GM12878 (cell line): ENCODE results near the gene CDC42SE2. TPM values are rescaled to one million over a fixed set of nuclear protein-coding genes. Genes with fewer than 3 reads are reported as not detected.

ENCODE experiments used
- ATAC-seq: fragments of 200-7000 bp; cut with Tn5 transposase; 3 replicates; pipeline ENCODE4 v1.9.1; 2020; ENCODE audit warnings: mild to moderate bottlenecking, moderate library complexity
- BruUV-seq: library from RNA; stranded (reverse); fragments of 400-500 nt; replicated peaks from 2 replicates; lab custom pipeline; 2021; lab: Mats Ljungman, UMichigan
- CTCF ChIA-PET: fragments of 300-600 bp; sonication (Branson Sonifier 250); formaldehyde crosslinking; extraction: SDS; loops from one replicate; lab custom pipeline; 2021; ENCODE audit warnings: inconsistent platforms; lab: Yijun Ruan, JAX
- POLR2A ChIA-PET: fragments of 350-600 bp; formaldehyde crosslinking; extraction: SDS; loops from one replicate; lab custom pipeline; 2021; ENCODE audit warnings: inconsistent platforms; lab: Charles Lee
- RAD21 ChIA-PET: fragments of 300-600 bp; sonication (Branson Sonifier 250); formaldehyde crosslinking; loops from one replicate; lab custom pipeline; 2023; ENCODE audit warnings: antibody characterized with exemption; ENCODE audit not compliant: unreplicated experiment; lab: Charles Lee
- SMC1A ChIA-PET: fragments of 300-600 bp; sonication (Branson Sonifier 250); formaldehyde crosslinking; loops from one replicate; lab custom pipeline; 2023; ENCODE audit not compliant: unreplicated experiment, uncharacterized antibody; lab: Charles Lee
- DNase-seq: peaks from one replicate; pipeline ENCODE4 v3.0.0-alpha.2; 2011; ENCODE audit warnings: low read depth, low spot score
- FAIRE-seq: peaks from 3 replicates; lab custom pipeline; 2011; peaks lifted over from hg19 to GRCh38; lab: Jason Lieb, UNC
- H2AFZ ChIP-seq: 2 replicates; pipeline ENCODE4 v1.6.0; 2011; ENCODE audit warnings: low read depth, low read length, control low read depth; ENCODE audit not compliant: control insufficient read depth
- H3K27ac ChIP-seq: 2 replicates; pipeline ENCODE4 v1.5.1; 2011; ENCODE audit warnings: control low read depth; ENCODE audit not compliant: control insufficient read depth, insufficient read depth
- H3K27me3 ChIP-seq, 2 experiments: replicated peaks in 1 of 2; 2 replicates each; pipeline versions ENCODE4 v1.6.0 to v1.6.1; 2011; ENCODE audit warnings: low read length in 1 of 2; ENCODE audit not compliant: control insufficient read depth in 2 of 2, insufficient read depth in 2 of 2
- H3K36me3 ChIP-seq, 2 experiments: 2 replicates each; pipeline ENCODE4 v1.5.1; 2011; ENCODE audit warnings: low read length in 1 of 2; ENCODE audit not compliant: control insufficient read depth in 2 of 2, insufficient read depth in 2 of 2
- H3K4me1 ChIP-seq: 2 replicates; pipeline ENCODE4 v1.6.1; 2011; ENCODE audit warnings: mild to moderate bottlenecking, low read length, moderate library complexity, mixed read lengths; ENCODE audit not compliant: control insufficient read depth, insufficient read depth
- H3K4me2 ChIP-seq: 2 replicates; pipeline ENCODE4 v1.6.0; 2011; ENCODE audit warnings: control low read depth; ENCODE audit not compliant: control insufficient read depth, insufficient read depth
- H3K4me3 ChIP-seq: fragments of 200-600 bp; sonication (generic); 2 replicates; pipeline ENCODE4 v1.5.1; 2016
- H3K79me2 ChIP-seq: 2 replicates; pipeline ENCODE4 v1.6.0; 2011; ENCODE audit warnings: low read length; ENCODE audit not compliant: control insufficient read depth, insufficient read depth
- H3K9ac ChIP-seq: 2 replicates; pipeline ENCODE4 v1.8.0; 2011; ENCODE audit warnings: low read length, control low read depth, mixed read lengths; ENCODE audit not compliant: control insufficient read depth, insufficient read depth
- H3K9me3 ChIP-seq: replicated peaks from 3 replicates; pipeline ENCODE4 v1.5.1; 2011; ENCODE audit warnings: mild to moderate bottlenecking, low read length; ENCODE audit not compliant: control insufficient read depth, insufficient read depth
- H4K20me1 ChIP-seq: 2 replicates; pipeline ENCODE4 v1.6.0; 2011; ENCODE audit not compliant: control insufficient read depth, insufficient read depth
- EP300 ChIP-seq, 2 experiments: fragments of 150-350 bp in 1 of 2; IDR thresholded peaks; 2 replicates each; pipeline ENCODE4 v1.6.1; 2011 to 2012; ENCODE audit warnings: low read depth in 2 of 2, low read length in 2 of 2, borderline replicate concordance in 1 of 2, improper control_type of control experiment in 1 of 2, inconsistent platforms in 1 of 2; ENCODE audit not compliant: control insufficient read depth in 1 of 2
- HDAC6 ChIP-seq: fragments of 200-600 bp; sonication (generic); IDR thresholded peaks from one replicate; pipeline ENCODE4 v1.8.0; 2017; ENCODE audit warnings: antibody characterized with exemption; ENCODE audit not compliant: unreplicated experiment
- KLF5 ChIP-seq: fragments of 450-650 bp; IDR thresholded peaks from 2 replicates; pipeline ENCODE4 v1.6.1; 2014; ENCODE audit warnings: mild to moderate bottlenecking; ENCODE audit not compliant: partially characterized antibody
- MTA2 ChIP-seq: fragments of 450-650 bp; IDR thresholded peaks from 2 replicates; pipeline ENCODE4 v1.6.1; 2016; ENCODE audit warnings: low read depth, mild to moderate bottlenecking, moderate library complexity
- NR2C2 ChIP-seq: IDR thresholded peaks from 2 replicates; pipeline ENCODE4 v1.6.1; 2011; ENCODE audit warnings: borderline replicate concordance, low read depth; ENCODE audit not compliant: control insufficient read depth, insufficient read length
- POLR2A ChIP-seq: IDR thresholded peaks from 2 replicates; pipeline ENCODE4 v1.6.1; 2011; ENCODE audit warnings: low read depth, mild to moderate bottlenecking, low read length
- POLR2AphosphoS5 ChIP-seq: IDR thresholded peaks from 2 replicates; pipeline ENCODE4 v1.6.1; 2011; ENCODE audit warnings: mild to moderate bottlenecking, low read length, inconsistent platforms
- SP1 ChIP-seq: IDR thresholded peaks from one replicate; pipeline ENCODE4 v1.6.1; 2011; ENCODE audit warnings: low read depth, low read length
- WRNIP1 ChIP-seq: IDR thresholded peaks from 2 replicates; pipeline ENCODE4 v1.6.1; 2011; ENCODE audit warnings: low read depth, low read length, improper control_type of control experiment, borderline replicate concordance
- WGBS: methylation state at CpG from one replicate; pipeline ENCODE4 v1.1.6; 2016; ENCODE audit warnings: low lambda C conversion rate; ENCODE audit not compliant: insufficient replicate concordance, insufficient coverage; ENCODE audit errors: missing lambda C conversion rate; 5-methylcytosine and 5-hydroxymethylcytosine counted together
- in situ Hi-C: fragments of 300-500 bp; cut with MboI; formaldehyde crosslinking; loops from 9 replicates; pipeline ENCODE4 v1.14.3; 2018; ENCODE audit warnings: mixed read lengths
- intact Hi-C: fragments of 100-400 bp; cut with micrococcal nuclease; formaldehyde crosslinking; loops from one replicate; pipeline ENCODE4 v1.14.2; 2022; ENCODE audit not compliant: unreplicated experiment
- polyA plus RNA-seq, 11 experiments: library from polyadenylated mRNA; depleted of rRNA in 4 of 11; unstranded in 6 of 11; stranded (reverse) in 5 of 11; fragments of >200 nt; fragmentation: Nextera tagmentation in 4 of 11; fragmentation: Illumina TruSeq in 1 of 11; extraction: Ambion mirVana in 4 of 11; extraction: Trizol in 1 of 11; gene quantifications; 1 replicate in 1 of 11; 2 replicates in 10 of 11; pipeline versions ENCODE4 v1.2.1 to v1.2.3, GENCODE V29; 2011 to 2016; ENCODE audit warnings: inconsistent platforms in 2 of 11, missing spikeins in 2 of 11, low read depth in 1 of 11
- total RNA-seq, 4 experiments: library from RNA; depleted of rRNA in 3 of 4; stranded (reverse); fragments of >200 nt in 3 of 4; fragmentation: Illumina TruSeq in 1 of 4; extraction: Trizol in 1 of 4; gene quantifications; 2 replicates each; pipeline versions ENCODE4 v1.2.1 to v1.2.3, GENCODE V29; 2013 to 2021
- TF ChIP-seq, protein P1 (sequence below): fragments of 450-650 bp; formaldehyde crosslinking; IDR thresholded peaks from 2 replicates; pipeline ENCODE4 v1.4.0; 2020; ENCODE audit warnings: mild to moderate bottlenecking, moderate library complexity
- TF ChIP-seq, protein P2 (sequence below): fragments of 450-650 bp; IDR thresholded peaks from 2 replicates; pipeline ENCODE4 v1.6.1; 2017; ENCODE audit warnings: mild to moderate bottlenecking, moderate library complexity

Gene CDC42SE2
- total and polyA plus RNA-seq, 10 of the 15 experiments (the other 5 are each of a cell fraction or from before 2014, with no cell fraction given) = 57.0 to 148 (median 80.3) TPM

- 94% methylated on average over 7 of the region's 7 CpGs for WGBS
- no TSS peak for BruUV-seq
- SMC1A ChIA-PET = interaction anchor here (0.7 to 1.4 kb wide), 5 partner anchors 24 to 547 kb away, joined by 3 to 5 read pairs (median 4); no protein-coding TSS in a partner anchor
- no peaks in the 10 kb centered on the region for H4K20me1 ChIP-seq
- no peak overlapping the region for H3K27ac ChIP-seq
- H3K79me2 ChIP-seq = no peaks in the 10 kb centered on the region
- in situ Hi-C loops (loop anchor here (10.0 to 25.0 kb wide), 2 partner anchors 554 to 1307 kb away; no protein-coding TSS in a partner anchor), intact Hi-C loops (loop anchor here (5.0 kb wide), 1 partner anchor 1312 kb away; no protein-coding TSS in a partner anchor)
- no peaks in the 10 kb centered on the region for H3K9me3 ChIP-seq
- POLR2A ChIA-PET = interaction anchor here (1.1 kb wide), 1 partner anchor 155 kb away, joined by 4 read pairs; the partner anchor contains the start of gene CDC42SE2
- peaks cover 0 to 4% of the 10 kb centered on the region in 2 experiments; a peak in 2 of 4 replicates for H3K36me3 ChIP-seq
- no peak overlapping the region for H3K4me3 ChIP-seq
- no peak overlapping the region for H3K4me2 ChIP-seq
- no peak overlapping the region for H2AFZ ChIP-seq
- no peaks in the 10 kb centered on the region for H3K27me3 ChIP-seq
- RAD21 ChIA-PET = interaction anchor here (0.5 to 1.8 kb wide), 6 partner anchors 14 to 1226 kb away, joined by 3 to 5 read pairs (median 4); partner anchors contain the start of gene CDC42SE2
- ATAC-seq = no peak
- no peak for FAIRE-seq
- CTCF ChIA-PET = interaction anchor here (0.8 to 2.1 kb wide), 11 partner anchors 19 to 589 kb away, joined by 3 to 6 read pairs (median 5); no protein-coding TSS in a partner anchor
- H3K4me1 ChIP-seq = peaks cover 17% of the 10 kb centered on the region
- TF ChIP-seq KLF5 (no peak), EP300 (IDR thresholded peaks at IDR 0.05; ENCODE audit: borderline replicate concordance in 1 of 2, control insufficient read depth in 1 of 2, low read depth in 2 of 2, low read length in 2 of 2) (no peak), WRNIP1 (no peak), SP1 (no peak), MTA2 (no peak), POLR2AphosphoS5 (no peak), POLR2A (no peak), NR2C2 (no peak), HDAC6 (no peak)
- TF ChIP-seq, protein P1, sequence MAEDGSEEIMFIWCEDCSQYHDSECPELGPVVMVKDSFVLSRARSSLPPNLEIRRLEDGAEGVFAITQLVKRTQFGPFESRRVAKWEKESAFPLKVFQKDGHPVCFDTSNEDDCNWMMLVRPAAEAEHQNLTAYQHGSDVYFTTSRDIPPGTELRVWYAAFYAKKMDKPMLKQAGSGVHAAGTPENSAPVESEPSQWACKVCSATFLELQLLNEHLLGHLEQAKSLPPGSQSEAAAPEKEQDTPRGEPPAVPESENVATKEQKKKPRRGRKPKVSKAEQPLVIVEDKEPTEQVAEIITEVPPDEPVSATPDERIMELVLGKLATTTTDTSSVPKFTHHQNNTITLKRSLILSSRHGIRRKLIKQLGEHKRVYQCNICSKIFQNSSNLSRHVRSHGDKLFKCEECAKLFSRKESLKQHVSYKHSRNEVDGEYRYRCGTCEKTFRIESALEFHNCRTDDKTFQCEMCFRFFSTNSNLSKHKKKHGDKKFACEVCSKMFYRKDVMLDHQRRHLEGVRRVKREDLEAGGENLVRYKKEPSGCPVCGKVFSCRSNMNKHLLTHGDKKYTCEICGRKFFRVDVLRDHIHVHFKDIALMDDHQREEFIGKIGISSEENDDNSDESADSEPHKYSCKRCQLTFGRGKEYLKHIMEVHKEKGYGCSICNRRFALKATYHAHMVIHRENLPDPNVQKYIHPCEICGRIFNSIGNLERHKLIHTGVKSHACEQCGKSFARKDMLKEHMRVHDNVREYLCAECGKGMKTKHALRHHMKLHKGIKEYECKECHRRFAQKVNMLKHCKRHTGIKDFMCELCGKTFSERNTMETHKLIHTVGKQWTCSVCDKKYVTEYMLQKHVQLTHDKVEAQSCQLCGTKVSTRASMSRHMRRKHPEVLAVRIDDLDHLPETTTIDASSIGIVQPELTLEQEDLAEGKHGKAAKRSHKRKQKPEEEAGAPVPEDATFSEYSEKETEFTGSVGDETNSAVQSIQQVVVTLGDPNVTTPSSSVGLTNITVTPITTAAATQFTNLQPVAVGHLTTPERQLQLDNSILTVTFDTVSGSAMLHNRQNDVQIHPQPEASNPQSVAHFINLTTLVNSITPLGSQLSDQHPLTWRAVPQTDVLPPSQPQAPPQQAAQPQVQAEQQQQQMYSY = no peak
- TF ChIP-seq, protein P2, sequence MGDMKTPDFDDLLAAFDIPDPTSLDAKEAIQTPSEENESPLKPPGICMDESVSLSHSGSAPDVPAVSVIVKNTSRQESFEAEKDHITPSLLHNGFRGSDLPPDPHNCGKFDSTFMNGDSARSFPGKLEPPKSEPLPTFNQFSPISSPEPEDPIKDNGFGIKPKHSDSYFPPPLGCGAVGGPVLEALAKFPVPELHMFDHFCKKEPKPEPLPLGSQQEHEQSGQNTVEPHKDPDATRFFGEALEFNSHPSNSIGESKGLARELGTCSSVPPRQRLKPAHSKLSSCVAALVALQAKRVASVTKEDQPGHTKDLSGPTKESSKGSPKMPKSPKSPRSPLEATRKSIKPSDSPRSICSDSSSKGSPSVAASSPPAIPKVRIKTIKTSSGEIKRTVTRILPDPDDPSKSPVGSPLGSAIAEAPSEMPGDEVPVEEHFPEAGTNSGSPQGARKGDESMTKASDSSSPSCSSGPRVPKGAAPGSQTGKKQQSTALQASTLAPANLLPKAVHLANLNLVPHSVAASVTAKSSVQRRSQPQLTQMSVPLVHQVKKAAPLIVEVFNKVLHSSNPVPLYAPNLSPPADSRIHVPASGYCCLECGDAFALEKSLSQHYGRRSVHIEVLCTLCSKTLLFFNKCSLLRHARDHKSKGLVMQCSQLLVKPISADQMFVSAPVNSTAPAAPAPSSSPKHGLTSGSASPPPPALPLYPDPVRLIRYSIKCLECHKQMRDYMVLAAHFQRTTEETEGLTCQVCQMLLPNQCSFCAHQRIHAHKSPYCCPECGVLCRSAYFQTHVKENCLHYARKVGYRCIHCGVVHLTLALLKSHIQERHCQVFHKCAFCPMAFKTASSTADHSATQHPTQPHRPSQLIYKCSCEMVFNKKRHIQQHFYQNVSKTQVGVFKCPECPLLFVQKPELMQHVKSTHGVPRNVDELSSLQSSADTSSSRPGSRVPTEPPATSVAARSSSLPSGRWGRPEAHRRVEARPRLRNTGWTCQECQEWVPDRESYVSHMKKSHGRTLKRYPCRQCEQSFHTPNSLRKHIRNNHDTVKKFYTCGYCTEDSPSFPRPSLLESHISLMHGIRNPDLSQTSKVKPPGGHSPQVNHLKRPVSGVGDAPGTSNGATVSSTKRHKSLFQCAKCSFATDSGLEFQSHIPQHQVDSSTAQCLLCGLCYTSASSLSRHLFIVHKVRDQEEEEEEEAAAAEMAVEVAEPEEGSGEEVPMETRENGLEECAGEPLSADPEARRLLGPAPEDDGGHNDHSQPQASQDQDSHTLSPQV = no peak
- DNase-seq = no peak
- H3K9ac ChIP-seq = no peak overlapping the region
These were observed 155.0 kb downstream of the CDC42SE2 start for GRCh38 chr5:131418846-131419245.
